ENCODE measurements around the gene EPN2.

DNA sequence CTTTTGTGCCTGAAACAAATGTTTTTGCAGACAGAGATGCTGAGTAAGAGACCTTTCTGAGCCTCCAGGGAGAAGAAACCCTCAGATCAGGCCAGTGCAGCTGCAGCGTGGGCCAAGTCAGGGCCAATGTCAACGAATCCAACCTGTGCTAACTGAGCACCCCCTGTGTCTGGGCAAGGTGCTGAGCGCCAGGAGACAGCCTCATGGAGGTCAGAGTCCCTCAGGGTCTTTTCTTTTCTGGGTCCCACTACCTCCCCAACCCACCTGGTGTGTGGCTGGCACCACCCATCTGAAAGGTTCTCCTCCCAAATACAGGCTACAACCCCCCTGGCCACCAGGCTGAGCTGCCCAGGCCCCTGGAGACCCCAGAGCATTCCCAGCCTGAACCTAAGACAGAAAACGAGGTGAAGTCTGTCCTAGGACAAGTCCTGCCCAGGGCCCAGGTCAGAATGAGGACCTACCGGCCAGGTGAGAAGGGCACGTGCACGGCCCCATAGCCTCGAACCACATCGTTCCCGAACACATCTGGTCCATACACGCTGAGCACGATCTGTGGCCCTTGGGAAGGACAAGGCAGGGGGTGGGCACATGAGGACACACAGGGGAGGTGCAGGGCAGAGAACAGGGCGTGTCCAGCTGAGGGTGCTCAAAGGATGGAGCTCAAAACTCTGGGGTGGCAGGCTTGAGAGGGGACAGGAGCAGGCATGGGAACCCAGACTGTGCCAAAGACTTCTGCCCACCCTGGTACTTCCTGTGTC lies 110.3 kb downstream of the EPN2 start:
- TF ChIP-seq, protein P1, sequence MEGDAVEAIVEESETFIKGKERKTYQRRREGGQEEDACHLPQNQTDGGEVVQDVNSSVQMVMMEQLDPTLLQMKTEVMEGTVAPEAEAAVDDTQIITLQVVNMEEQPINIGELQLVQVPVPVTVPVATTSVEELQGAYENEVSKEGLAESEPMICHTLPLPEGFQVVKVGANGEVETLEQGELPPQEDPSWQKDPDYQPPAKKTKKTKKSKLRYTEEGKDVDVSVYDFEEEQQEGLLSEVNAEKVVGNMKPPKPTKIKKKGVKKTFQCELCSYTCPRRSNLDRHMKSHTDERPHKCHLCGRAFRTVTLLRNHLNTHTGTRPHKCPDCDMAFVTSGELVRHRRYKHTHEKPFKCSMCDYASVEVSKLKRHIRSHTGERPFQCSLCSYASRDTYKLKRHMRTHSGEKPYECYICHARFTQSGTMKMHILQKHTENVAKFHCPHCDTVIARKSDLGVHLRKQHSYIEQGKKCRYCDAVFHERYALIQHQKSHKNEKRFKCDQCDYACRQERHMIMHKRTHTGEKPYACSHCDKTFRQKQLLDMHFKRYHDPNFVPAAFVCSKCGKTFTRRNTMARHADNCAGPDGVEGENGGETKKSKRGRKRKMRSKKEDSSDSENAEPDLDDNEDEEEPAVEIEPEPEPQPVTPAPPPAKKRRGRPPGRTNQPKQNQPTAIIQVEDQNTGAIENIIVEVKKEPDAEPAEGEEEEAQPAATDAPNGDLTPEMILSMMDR (IDR thresholded peaks at IDR 0.05; ENCODE audit: insufficient read depth, low read length, poor library complexity, severe bottlenecking), result no peak
- TF ChIP-seq EZH2phosphoT487 (conservative IDR thresholded peaks at IDR 0.05; ENCODE audit: low read length), result no peak

Data from SU-DHL-6 (cell line).